Hepatocyte (in vitro differentiated cells): ENCODE measurements around the gene OCRL. TPM values are rescaled to one million over a fixed set of nuclear protein-coding genes. Genes with fewer than 3 reads are reported as not detected.

Source experiments
- DNase-seq: peaks from one replicate; pipeline ENCODE4 v3.0.0-alpha.2; 2016; ENCODE audit warnings: low spot score
- H2AFZ ChIP-seq: fragments of 200-600 bp; sonication (generic); 2 replicates; pipeline ENCODE4 v1.6.0; 2016; ENCODE audit warnings: antibody characterized with exemption, mild to moderate bottlenecking
- H3K27ac ChIP-seq: fragments of 200-600 bp; sonication (generic); 2 replicates; pipeline ENCODE4 v1.5.1; 2016; ENCODE audit warnings: mild to moderate bottlenecking
- H3K27me3 ChIP-seq: fragments of 200-600 bp; sonication (generic); 2 replicates; pipeline ENCODE4 v1.6.1; 2016
- H3K36me3 ChIP-seq: fragments of 200-600 bp; sonication (generic); replicated peaks from 2 replicates; pipeline ENCODE4 v1.5.1; 2016; ENCODE audit warnings: low read depth; ENCODE audit not compliant: insufficient read depth
- H3K4me1 ChIP-seq: fragments of 200-600 bp; sonication (generic); 2 replicates; pipeline ENCODE4 v1.5.1; 2016; ENCODE audit warnings: mild to moderate bottlenecking, moderate library complexity; ENCODE audit not compliant: insufficient read depth
- H3K4me2 ChIP-seq: fragments of 200-600 bp; sonication (generic); 2 replicates; pipeline ENCODE4 v1.6.0; 2016
- H3K4me3 ChIP-seq: fragments of 200-600 bp; sonication (generic); 2 replicates; pipeline ENCODE4 v1.5.1; 2016; ENCODE audit warnings: mild to moderate bottlenecking
- H3K79me2 ChIP-seq: fragments of 200-600 bp; sonication (generic); 2 replicates; pipeline ENCODE4 v1.6.0; 2017; ENCODE audit warnings: mild to moderate bottlenecking
- H3K9me2 ChIP-seq: fragments of 200-600 bp; sonication (generic); replicated peaks from 2 replicates; pipeline ENCODE4 v1.6.0; 2017; ENCODE audit warnings: mild to moderate bottlenecking; ENCODE audit not compliant: insufficient read depth
- H3K9me3 ChIP-seq: fragments of 200-600 bp; sonication (generic); 2 replicates; pipeline ENCODE4 v1.5.1; 2016; ENCODE audit warnings: low read depth, mild to moderate bottlenecking
- H4K20me1 ChIP-seq: fragments of 200-600 bp; sonication (generic); 2 replicates; pipeline ENCODE4 v1.6.0; 2016; ENCODE audit warnings: mild to moderate bottlenecking; ENCODE audit not compliant: insufficient read depth, poor library complexity, severe bottlenecking
- EZH2 ChIP-seq: fragments of 200-600 bp; sonication (generic); IDR thresholded peaks from 2 replicates; pipeline ENCODE4 v1.6.1; 2016; ENCODE audit warnings: antibody characterized with exemption, mild to moderate bottlenecking, borderline replicate concordance
- EZH2phosphoT487 ChIP-seq: fragments of 200-600 bp; sonication (generic); IDR thresholded peaks from one replicate; pipeline ENCODE4 v1.6.1; 2018; ENCODE audit warnings: antibody characterized with exemption, mild to moderate bottlenecking, low read depth, moderate library complexity; ENCODE audit not compliant: unreplicated experiment, severe bottlenecking
- WGBS: methylation state at CpG from one replicate; pipeline ENCODE4 v1.1.6; 2016; ENCODE audit warnings: low lambda C conversion rate; ENCODE audit errors: missing lambda C conversion rate; 5-methylcytosine and 5-hydroxymethylcytosine counted together
- polyA plus RNA-seq: library from polyadenylated mRNA; unstranded; fragments of >200 nt; fragmentation: Nextera tagmentation; extraction: Ambion mirVana; gene quantifications from 2 replicates; pipeline ENCODE4 v1.2.1, GENCODE V29; 2016
- total RNA-seq: library from RNA; depleted of rRNA; stranded (reverse); fragments of >200 nt; gene quantifications from 2 replicates; pipeline ENCODE4 v1.2.3, GENCODE V29; 2014
- TF ChIP-seq, protein P1 (sequence below): fragments of 200-600 bp; sonication (generic); IDR thresholded peaks from 2 replicates; pipeline ENCODE4 v1.5.1; 2016; ENCODE audit warnings: antibody characterized with exemption, mild to moderate bottlenecking; ENCODE audit not compliant: poor library complexity

Gene OCRL
- total and polyA plus RNA-seq, 2 experiments from 2014 or later: 10.5 to 18.4 TPM

DNA sequence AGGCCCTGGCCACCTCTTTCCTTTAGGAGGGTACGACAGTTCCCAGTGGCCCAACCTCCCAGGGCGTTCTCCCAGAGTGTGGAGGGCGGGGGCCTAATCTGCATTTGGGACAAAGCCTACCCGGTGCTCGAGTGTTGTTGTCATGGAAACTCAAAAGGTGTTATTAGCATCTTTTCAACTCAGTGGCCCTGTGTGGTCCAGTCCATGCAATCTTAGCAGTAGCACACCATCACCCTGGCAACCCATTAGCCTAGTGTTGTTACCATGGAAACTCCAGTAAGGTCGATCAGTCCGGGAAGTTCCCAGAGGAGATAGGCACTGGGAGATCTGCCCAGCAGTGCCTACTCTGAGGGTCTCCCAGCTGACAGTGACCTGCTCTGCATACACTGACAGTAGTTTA is 94.5 kb downstream of the OCRL start:
- Histone ChIP-seq H3K36me3 (no peaks in the 10 kb centered on the region), H3K27me3 (no peaks in the 10 kb centered on the region), H3K4me2 (no peak overlapping the region), H3K4me1 (no peaks in the 10 kb centered on the region), H3K9me2 (no peaks in the 10 kb centered on the region), H3K9me3 (no peaks in the 10 kb centered on the region), H3K79me2 (no peaks in the 10 kb centered on the region), H4K20me1 (no peaks in the 10 kb centered on the region), H3K27ac (no peak overlapping the region), H3K4me3 (no peak overlapping the region), H2AFZ (no peak overlapping the region)
- no peak for DNase-seq
- TF ChIP-seq EZH2 (no peak), EZH2phosphoT487 (no peak)
- TF ChIP-seq, protein P1, sequence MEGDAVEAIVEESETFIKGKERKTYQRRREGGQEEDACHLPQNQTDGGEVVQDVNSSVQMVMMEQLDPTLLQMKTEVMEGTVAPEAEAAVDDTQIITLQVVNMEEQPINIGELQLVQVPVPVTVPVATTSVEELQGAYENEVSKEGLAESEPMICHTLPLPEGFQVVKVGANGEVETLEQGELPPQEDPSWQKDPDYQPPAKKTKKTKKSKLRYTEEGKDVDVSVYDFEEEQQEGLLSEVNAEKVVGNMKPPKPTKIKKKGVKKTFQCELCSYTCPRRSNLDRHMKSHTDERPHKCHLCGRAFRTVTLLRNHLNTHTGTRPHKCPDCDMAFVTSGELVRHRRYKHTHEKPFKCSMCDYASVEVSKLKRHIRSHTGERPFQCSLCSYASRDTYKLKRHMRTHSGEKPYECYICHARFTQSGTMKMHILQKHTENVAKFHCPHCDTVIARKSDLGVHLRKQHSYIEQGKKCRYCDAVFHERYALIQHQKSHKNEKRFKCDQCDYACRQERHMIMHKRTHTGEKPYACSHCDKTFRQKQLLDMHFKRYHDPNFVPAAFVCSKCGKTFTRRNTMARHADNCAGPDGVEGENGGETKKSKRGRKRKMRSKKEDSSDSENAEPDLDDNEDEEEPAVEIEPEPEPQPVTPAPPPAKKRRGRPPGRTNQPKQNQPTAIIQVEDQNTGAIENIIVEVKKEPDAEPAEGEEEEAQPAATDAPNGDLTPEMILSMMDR: no peak
- 60% methylated on average over 7 of the region's 7 CpGs for WGBS

DNA sequence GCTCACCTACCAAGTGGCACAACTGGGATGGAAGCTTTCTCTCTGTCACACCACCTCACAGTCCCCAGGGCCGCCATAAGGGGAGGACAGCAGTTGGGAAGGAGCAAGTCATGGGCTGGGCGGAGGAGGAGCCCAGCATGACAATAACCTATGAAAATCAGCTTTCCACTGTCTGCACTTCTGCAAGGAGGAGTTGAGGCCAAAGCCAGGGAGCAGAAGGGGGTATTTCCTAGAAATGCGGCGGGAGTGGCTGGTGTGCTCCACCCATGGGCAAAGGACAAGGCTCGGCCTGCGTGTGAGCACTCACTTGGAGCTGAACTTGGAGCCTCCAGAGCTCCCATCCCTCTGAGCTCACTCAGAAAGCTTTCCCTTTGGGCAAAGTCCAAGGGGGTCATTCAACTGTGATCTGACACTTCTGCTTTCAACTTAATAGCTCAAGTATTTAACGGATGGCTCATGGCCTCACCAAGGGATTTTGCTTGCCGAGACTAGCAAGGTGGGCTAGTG is 96.2 kb downstream of the OCRL start:
- H2AFZ ChIP-seq: no peak overlapping the region
- peak; percentile 70 for DNase-seq
- H3K27me3 ChIP-seq: no peaks in the 10 kb centered on the region
- no peaks in the 10 kb centered on the region for H3K9me3 ChIP-seq
- H3K79me2 ChIP-seq: no peaks in the 10 kb centered on the region
- no peaks in the 10 kb centered on the region for H4K20me1 ChIP-seq
- peak overlapping the region; percentile 70 for H3K27ac ChIP-seq
- no peaks in the 10 kb centered on the region for H3K4me1 ChIP-seq
- H3K9me2 ChIP-seq: no peaks in the 10 kb centered on the region
- no peak overlapping the region for H3K4me3 ChIP-seq
- H3K36me3 ChIP-seq: no peaks in the 10 kb centered on the region
- TF ChIP-seq, protein P1: no peak
- TF ChIP-seq EZH2 (no peak), EZH2phosphoT487 (no peak)
- 66% methylated on average over 8 of the region's 8 CpGs for WGBS
- H3K4me2 ChIP-seq: no peak overlapping the region

- Histone ChIP-seq H3K27me3 (no peaks in the 10 kb centered on the region), H2AFZ (no peak overlapping the region), H3K4me2 (no peak overlapping the region), H4K20me1 (no peaks in the 10 kb centered on the region), H3K79me2 (no peaks in the 10 kb centered on the region), H3K9me3 (no peaks in the 10 kb centered on the region), H3K27ac (no peak overlapping the region), H3K36me3 (no peaks in the 10 kb centered on the region), H3K9me2 (no peaks in the 10 kb centered on the region), H3K4me1 (no peaks in the 10 kb centered on the region), H3K4me3 (no peak overlapping the region)
- TF ChIP-seq EZH2phosphoT487 (no peak), EZH2 (no peak)
- TF ChIP-seq, protein P1: peak; percentile 69
- WGBS: 50% methylated on average over 13 of the region's 13 CpGs
- peak; percentile 67 for DNase-seq
These were observed 97.4 kb downstream of the OCRL start for GRCh38 chrX:129637217-129638109.
